GM19438 (cell line): Measurements from ENCODE around the gene EGF.
"Not testable (repeated sequence)": the region's sequence is repeated elsewhere in the genome, so short reads cannot be mapped to it uniquely, and the experiment has no call there.

Source experiments
- ATAC-seq: cut with Tn5 transposase; IDR thresholded peaks from one replicate; pipeline ENCODE4 v1.9.1; 2021; ENCODE audit warnings: low read depth; ENCODE audit not compliant: unreplicated experiment

The EGF gene

DNA sequence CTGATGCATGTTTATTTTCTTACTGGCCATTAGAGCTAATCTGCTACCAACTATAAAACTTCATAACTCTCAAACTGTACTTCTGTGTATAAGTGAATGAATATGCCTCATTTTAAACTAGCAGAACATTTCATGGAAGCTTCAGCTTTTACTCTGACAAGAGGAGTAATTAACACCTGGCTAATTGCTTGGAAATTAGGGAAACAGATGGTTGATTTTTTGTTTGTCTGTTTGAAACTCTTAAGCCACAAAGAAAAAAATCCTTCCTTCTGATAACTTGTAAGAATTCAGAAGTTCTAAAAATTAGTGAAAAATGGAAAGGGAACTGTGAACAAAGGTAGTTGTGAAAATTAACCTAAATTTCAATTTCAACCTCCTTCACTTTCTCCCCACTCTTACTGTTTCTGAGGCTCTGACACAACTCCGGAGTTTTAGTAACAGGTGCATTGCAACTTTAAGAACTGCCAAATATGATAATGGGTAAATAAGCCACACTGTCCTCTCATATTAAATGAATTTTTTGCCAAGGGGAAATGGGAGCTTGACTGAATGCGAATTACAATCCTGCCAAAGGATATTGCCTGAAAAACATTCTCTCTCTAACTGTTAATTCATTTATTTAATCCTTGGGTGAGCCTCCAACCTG lies 1.0 kb downstream of the EGF start:
- no peak for ATAC-seq

DNA sequence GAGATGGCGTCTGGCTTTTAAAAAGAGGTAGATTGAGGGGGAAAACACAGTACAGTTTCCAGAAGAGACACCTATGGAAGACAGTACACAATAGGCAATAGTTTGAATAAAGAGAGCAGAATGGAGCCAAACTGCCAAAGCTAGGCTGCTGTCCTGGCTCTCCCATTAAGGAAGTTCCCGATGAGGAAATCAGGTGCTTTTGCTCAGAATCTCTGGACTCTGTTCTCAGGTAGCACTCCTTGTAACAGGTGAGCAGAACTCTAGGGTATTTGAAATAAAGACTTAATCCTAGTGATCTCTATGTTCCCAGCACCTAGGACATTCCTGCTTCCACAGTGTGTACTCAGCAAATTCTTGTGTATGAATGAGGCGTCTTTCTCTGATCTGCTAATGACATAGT lies 1.6 kb downstream of the EGF start:
- no peak for ATAC-seq

- no peak for ATAC-seq
Measured at GRCh38 chr4:109915385-109916026, 2.8 kb downstream of the EGF start.

DNA sequence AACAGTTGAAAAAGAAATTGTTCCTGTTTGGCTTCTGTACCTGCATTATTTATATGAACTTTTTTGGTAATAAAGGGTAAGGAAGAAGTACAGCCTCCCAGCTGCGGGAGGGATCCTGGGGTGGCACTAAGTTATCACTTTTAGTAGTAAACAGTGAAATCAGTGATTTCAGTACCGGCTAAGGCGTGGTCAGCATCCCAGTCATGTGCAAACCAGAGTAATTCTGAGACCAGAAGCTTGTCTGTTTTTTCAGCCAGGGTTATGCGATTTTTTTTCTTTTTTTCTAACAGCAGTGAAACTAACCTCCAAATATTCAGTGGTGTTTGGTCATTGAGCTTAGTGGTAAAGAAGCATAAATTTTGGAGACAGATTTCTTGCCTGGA lies 3.3 kb downstream of the EGF start:
- no peak for ATAC-seq

DNA sequence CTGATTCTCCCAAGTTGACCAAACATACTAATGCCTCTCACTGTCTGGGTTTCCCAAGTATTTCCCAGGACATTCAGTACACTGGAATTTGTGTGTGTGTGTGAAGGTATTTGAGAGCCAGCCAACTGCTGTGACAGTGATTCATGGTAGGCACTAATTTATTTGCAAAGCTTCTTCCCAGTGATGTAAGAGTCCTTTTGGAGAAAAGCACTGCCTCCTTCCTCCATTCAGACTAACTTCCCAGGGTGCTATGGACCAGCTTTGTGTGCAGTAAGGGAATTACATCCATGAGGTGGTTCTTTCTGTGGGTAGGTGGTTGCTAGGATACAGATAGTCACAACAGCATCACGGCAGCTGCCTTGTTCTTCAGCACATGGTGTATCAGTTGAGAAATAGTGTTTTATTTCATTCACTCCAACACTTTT lies 8.7 kb downstream of the EGF start:
- ATAC-seq, result no peak

- ATAC-seq, result no peak
Measured at GRCh38 chr4:109925396-109925795, 12.7 kb downstream of the EGF start.

GRCh38 chr4:109928327-109929045 lies 15.8 kb downstream of the EGF start:
- no peak for ATAC-seq

- no peak for ATAC-seq
Measured at GRCh38 chr4:109930464-109930863, 17.8 kb downstream of the EGF start.

DNA sequence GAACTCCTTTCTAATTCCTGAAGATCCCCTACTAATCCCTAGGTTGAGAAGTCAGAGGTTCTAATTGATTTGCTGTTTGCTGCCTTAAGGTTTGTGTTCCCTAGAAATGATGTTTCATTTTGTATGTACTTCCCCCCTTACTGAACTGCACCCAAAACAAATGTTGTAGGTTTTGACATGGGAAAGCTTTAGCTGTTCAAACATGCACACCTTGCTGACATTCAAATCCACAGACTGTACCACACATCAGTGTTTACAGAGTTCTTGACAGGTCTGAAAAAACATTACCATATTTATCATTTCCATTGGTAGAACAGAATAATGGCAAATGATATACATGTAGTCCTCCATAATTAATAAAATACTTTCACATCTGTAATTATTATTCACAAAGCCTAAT lies 18.2 kb downstream of the EGF start:
- no peak for ATAC-seq

DNA sequence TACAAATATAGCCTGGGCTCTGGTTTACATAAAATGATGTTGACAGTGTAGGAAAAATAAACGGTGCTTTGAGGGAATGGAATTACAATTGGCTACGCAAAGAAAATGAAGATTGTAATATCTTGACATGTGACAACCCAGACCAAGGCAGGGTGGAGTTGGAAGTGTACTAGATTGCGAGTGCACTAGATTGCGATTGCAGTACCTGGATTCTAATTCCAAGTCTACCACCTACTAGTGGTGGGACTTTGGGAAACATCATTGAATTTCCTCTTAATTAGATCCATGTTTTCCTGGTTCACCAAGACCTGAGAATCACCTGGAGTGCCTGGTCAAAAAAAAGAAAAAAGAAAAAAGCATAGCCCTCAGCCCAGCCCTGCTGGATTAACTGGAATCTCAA lies 18.6 kb downstream of the EGF start:
- no peak for ATAC-seq

DNA sequence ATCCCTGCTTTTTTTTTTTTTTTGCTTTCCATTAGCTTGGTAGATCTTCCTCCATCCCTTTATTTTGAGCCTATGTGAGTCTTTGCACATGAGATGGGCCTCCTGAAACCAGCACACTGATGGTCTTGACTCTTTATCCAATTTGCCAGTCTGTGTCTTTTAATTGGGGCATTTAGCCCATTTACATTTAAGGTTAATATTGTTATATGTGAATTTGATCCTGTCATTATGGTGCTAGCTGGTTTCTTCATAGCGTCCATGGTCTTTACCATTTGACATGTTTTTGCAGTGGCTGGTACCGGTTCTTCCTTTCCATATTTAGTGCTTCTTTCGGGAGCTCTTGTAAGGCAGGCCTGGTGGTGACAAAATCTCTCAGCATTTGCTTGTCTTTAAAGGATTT lies 24.7 kb downstream of the EGF start:
- not testable (repeated sequence) for ATAC-seq

GRCh38 chr4:109939190-109939589 lies 26.5 kb downstream of the EGF start:
- no peak for ATAC-seq

DNA sequence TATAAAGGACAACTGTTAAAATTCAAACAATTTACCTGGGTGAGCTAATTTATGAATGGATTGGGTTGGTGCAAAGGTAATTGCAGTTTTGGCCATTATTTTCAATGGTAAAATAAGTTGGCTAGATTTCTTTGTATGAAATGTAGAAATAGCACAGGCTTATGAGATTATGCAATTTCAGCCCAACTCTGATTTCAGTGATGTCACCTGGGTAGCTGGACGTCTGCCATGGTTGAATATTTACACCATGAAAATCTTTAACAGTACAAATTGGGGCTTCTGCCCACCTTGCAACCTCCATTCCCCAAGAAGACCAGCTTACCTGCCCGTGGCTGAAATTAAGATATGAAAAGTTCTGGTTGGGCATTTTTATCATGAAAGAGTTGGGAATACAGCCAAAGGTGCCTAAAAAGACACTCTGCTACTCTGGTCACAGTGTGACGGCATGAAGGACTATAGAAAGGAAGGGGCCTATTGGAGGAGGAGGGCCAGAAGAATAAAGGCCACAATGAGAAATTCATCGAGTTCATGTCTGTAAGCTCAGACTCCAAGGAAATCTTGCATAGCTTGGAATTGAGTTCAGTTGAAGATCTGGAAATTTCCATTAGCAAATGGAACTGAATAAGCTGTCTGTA lies 29.7 kb downstream of the EGF start:
- no peak for ATAC-seq

- ATAC-seq, result no peak
Measured at GRCh38 chr4:109943745-109944144, 31.1 kb downstream of the EGF start.

DNA sequence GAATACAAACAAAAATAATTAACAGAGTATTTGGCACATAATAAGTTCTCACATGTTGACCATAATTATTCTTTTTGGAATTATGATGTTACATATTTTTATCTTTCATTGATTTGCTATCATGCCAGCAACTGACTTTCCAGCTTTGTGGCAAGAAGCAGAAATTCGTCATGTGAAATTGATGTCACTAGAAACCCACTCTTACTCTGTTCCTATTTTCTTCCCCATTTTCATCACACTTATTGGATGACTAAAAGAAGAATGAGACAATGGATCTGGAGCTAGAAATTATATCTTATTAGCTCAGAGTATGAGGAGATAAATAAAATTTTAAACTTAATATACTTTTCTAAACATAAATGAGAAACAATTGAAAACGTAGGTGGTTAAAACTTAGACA lies 31.9 kb downstream of the EGF start:
- ATAC-seq, result no peak

GRCh38 chr4:109945056-109945455 lies 32.4 kb downstream of the EGF start:
- no peak for ATAC-seq

GRCh38 chr4:109946120-109946519 lies 33.4 kb downstream of the EGF start:
- ATAC-seq, result no peak

- no peak for ATAC-seq
Measured at GRCh38 chr4:109947457-109947856, 34.8 kb downstream of the EGF start.

DNA sequence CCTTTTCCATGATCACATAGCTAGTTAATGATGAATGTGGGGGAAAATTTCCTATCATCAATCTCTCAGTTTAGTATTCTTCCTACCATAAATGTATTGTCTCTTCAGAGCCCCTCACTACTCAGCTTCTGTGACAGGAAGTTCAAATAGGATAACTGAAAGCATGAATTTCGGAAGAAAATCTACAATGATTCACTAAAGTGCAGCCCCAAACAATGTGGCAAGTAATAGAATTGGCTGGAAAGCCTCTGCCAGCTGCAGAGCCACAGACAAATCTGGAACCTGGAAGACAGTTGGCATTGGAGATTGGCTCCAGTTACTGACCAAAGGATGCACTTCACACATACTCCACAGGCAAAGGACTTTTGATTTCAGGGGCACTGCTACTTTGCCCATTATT lies 35.2 kb downstream of the EGF start:
- ATAC-seq, result no peak

DNA sequence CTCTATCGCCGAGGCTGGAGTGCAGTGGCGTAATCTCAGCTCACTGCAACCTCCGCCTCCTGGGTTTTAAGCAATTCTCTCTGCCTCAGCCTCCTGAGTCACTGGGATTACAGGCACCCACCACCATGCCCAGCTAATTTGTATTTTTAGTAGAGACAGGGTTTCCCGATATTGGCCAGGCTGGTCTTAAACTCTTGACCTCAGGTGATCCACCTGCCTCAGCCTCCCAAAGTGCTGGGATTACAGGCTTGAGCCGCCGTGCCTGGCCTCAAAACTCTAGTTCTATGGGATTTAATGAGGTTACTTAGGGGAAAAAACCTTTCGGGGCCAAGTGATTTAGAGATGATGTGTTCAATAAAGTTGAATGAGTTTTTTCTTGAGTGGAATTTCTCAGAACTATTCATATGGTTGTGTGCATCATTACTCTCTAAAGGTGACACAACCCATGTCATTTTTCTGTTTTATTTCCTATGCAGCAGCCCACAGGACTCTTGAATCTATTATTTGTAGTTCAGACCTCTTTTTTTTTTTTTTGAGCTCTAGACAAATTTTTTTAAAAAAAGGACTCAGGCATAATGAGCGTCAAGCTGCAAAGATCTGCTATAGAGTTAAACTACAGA lies 36.5 kb downstream of the EGF start:
- not testable (repeated sequence) for ATAC-seq

DNA sequence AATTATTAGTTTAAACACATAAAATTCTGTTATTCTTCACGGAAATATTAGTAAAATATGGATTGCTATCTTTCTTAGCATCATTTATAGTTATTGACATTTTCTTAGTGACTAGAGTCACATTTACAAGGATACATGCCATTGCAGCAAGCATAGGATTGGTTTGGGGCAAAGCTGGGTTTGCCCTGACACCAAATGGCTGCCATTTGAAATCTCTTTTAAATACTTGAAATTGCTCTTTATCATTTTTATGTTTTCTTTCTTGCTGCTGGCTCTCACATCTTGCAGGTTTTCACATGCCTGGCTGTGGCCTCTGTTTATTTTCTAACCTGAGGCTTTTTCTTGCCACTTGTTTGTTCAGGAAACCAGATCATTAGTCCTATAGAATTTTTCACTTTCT lies 39.9 kb downstream of the EGF start:
- ATAC-seq, result no peak
